HG02571 (cell line): Measurements from ENCODE around the gene KLHDC7B.

Source experiments
- ATAC-seq: cut with Tn5 transposase; IDR thresholded peaks from one replicate; pipeline ENCODE4 v1.9.1; 2021; ENCODE audit warnings: mild to moderate bottlenecking, moderate library complexity; ENCODE audit not compliant: unreplicated experiment

KLHDC7B gene

GRCh38 chr22:50571264-50572175, 25.8 kb downstream of the KLHDC7B start:
- no peak for ATAC-seq

- no peak for ATAC-seq
Observed at GRCh38 chr22:50572965-50573364, 27.3 kb downstream of the KLHDC7B start.

- no peak for ATAC-seq
Observed at GRCh38 chr22:50573491-50574382, 28.0 kb downstream of the KLHDC7B start.

- no peak for ATAC-seq
Observed at GRCh38 chr22:50574383-50574755, 28.7 kb downstream of the KLHDC7B start.

- ATAC-seq, result no peak
Observed at GRCh38 chr22:50575426-50575941, 29.8 kb downstream of the KLHDC7B start.

GRCh38 chr22:50576070-50576469, 30.4 kb downstream of the KLHDC7B start:
- ATAC-seq, result no peak

- ATAC-seq, result no peak
Observed at GRCh38 chr22:50576806-50577696, 31.4 kb downstream of the KLHDC7B start.

GRCh38 chr22:50577697-50577986, 31.9 kb downstream of the KLHDC7B start:
- no peak for ATAC-seq

GRCh38 chr22:50577987-50578775, 32.5 kb downstream of the KLHDC7B start, which contains the start of gene CPT1B:
Gene CPT1B, minus strand, starts transcription at chr22:50578427. Its CDS starts 512 bp downstream, at chr22:50577915.
- ATAC-seq, result no peak

- no peak for ATAC-seq
Observed at GRCh38 chr22:50578776-50579310, 33.1 kb downstream of the KLHDC7B start.

GRCh38 chr22:50579752-50580151, 34.1 kb downstream of the KLHDC7B start:
- ATAC-seq, result no peak

GRCh38 chr22:50581031-50581949, 35.6 kb downstream of the KLHDC7B start:
- no peak for ATAC-seq

- ATAC-seq, result peak; percentile 17
Observed at GRCh38 chr22:50581950-50582492, 36.3 kb downstream of the KLHDC7B start.

GRCh38 chr22:50582493-50583293, 37.0 kb downstream of the KLHDC7B start, which contains the start of gene CHKB:
Gene CHKB, minus strand, starts transcription at chr22:50582849. Its CDS starts 68 bp downstream, at chr22:50582781.
- ATAC-seq, result peak; percentile 87

GRCh38 chr22:50583294-50583861, 37.7 kb downstream of the KLHDC7B start:
- ATAC-seq, result peak; percentile 17

- no peak for ATAC-seq
Observed at GRCh38 chr22:50584106-50585096, 38.7 kb downstream of the KLHDC7B start.
